Vagina (tissue), 2 donors: ENCODE data around the gene SLC27A2. TPM values are rescaled to one million over a fixed set of nuclear protein-coding genes. Genes with fewer than 3 reads are reported as not detected.

ENCODE experiments used
- DNase-seq, 2 donors: peaks; one replicate each; pipeline ENCODE4 v3.0.0-alpha.2; 2017; ENCODE audit errors: extremely low spot score in 2 of 2
- H3K27ac ChIP-seq: fragments of 200-600 bp; sonication (generic); one replicate; pipeline ENCODE4 v1.5.1; 2019
- H3K27me3 ChIP-seq: fragments of 200-600 bp; sonication (generic); one replicate; pipeline ENCODE4 v1.5.1; 2019
- H3K36me3 ChIP-seq, 2 donors: fragments of 200-600 bp; sonication (generic); one replicate each; pipeline ENCODE4 v1.5.1; 2017 to 2019
- H3K4me1 ChIP-seq: fragments of 200-600 bp; sonication (generic); one replicate; pipeline ENCODE4 v1.5.1; 2019
- H3K4me3 ChIP-seq, 2 donors: fragments of 200-600 bp; sonication (generic); 1 replicate in 1 of 2; 2 replicates in 1 of 2; pipeline ENCODE4 v1.5.1; 2016 to 2019
- H3K9me3 ChIP-seq: fragments of 200-600 bp; sonication (generic); one replicate; pipeline ENCODE4 v1.5.1; 2019
- CTCF ChIP-seq, 3 experiments: fragments of 450-650 bp in 2 of 3; fragments of 200-600 bp in 1 of 3; sonication (generic) in 1 of 3; IDR thresholded peaks; one replicate each; pipeline ENCODE4 v1.5.1; 2017 to 2019; ENCODE audit warnings: antibody characterized with exemption in 3 of 3, mild to moderate bottlenecking in 2 of 3, moderate library complexity in 2 of 3
- POLR2A ChIP-seq, 2 donors: fragments of 450-650 bp; IDR thresholded peaks; one replicate each; pipeline ENCODE4 v1.6.1; 2017; ENCODE audit warnings: antibody characterized with exemption in 2 of 2, mild to moderate bottlenecking in 2 of 2, moderate library complexity in 2 of 2
- POLR2AphosphoS5 ChIP-seq, 2 donors: sonication (generic); formaldehyde crosslinking; IDR thresholded peaks; one replicate each; pipeline ENCODE4 v1.9.0; 2017; ENCODE audit warnings: antibody characterized with exemption in 2 of 2, mild to moderate bottlenecking in 2 of 2, low read depth in 1 of 2; ENCODE audit not compliant: insufficient read depth in 1 of 2
- intact Hi-C: fragments of 100-400 bp; cut with DNase I; formaldehyde crosslinking; loops from one replicate; pipeline ENCODE4 v1.15.1; 2023
- total RNA-seq: library from RNA; depleted of rRNA; stranded (reverse); fragments of >200 nt; gene quantifications from one replicate; pipeline ENCODE4 v1.2.3, GENCODE V29; 2016

SLC27A2 gene
- total RNA-seq, 1 donor from 2014 or later: 3.2 TPM

- Histone ChIP-seq H3K36me3 (no peaks in the 10 kb centered on the region), H3K27me3 (no peaks in the 10 kb centered on the region), H3K4me3 (no peak overlapping the region), H3K27ac (no peak overlapping the region), H3K4me1 (no peaks in the 10 kb centered on the region), H3K9me3 (no peaks in the 10 kb centered on the region)
- TF ChIP-seq POLR2AphosphoS5 (IDR thresholded peaks at IDR 0.05; ENCODE audit: insufficient read depth in 1 of 2, low read depth in 1 of 2) (no peak), POLR2A (IDR thresholded peaks at IDR 0.05) (no peak), CTCF (IDR thresholded peaks at IDR 0.05) (no peak)
- intact Hi-C loops: no loop called here
- no peak for DNase-seq
These were observed 43.6 kb upstream of the SLC27A2 start for GRCh38 chr15:50138391-50138790.

DNA sequence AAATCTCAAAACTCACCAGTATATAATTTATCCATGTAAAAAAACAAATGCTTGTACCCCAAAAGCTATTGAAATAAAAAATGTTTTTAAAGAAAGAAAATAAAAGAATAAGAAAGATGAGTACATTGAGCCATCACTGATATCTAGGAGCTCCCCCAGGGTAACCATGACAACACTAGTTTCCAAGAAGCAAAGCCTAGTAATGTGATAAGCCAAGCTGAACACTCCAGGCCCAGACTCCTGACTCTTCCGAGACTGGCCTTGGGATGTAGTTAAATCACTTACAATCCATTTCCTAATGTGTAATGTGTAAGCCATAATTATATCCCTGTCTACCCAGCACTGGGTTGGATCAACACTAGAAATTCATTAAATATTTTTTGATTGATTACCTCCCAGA is 41.9 kb upstream of the SLC27A2 start:
- TF ChIP-seq POLR2AphosphoS5 (IDR thresholded peaks at IDR 0.05; ENCODE audit: insufficient read depth in 1 of 2, low read depth in 1 of 2): no peak
- TF ChIP-seq CTCF (IDR thresholded peaks at IDR 0.05): no peak
- no peak for TF ChIP-seq POLR2A (IDR thresholded peaks at IDR 0.05)
- DNase-seq: no peak
- Histone ChIP-seq H3K4me3 (no peak overlapping the region), H3K27ac (no peak overlapping the region), H3K36me3 (no peaks in the 10 kb centered on the region), H3K27me3 (no peaks in the 10 kb centered on the region), H3K4me1 (no peaks in the 10 kb centered on the region), H3K9me3 (no peaks in the 10 kb centered on the region)
- intact Hi-C loops: loop anchor here (10.0 kb wide), 1 partner anchor 905 kb away; no protein-coding TSS in a partner anchor

- TF ChIP-seq POLR2A (IDR thresholded peaks at IDR 0.05) (no peak), POLR2AphosphoS5 (IDR thresholded peaks at IDR 0.05; ENCODE audit: insufficient read depth in 1 of 2, low read depth in 1 of 2) (no peak)
- Histone ChIP-seq H3K36me3 (no peaks in the 10 kb centered on the region), H3K27ac (no peak overlapping the region), H3K4me1 (no peaks in the 10 kb centered on the region), H3K4me3 (no peak overlapping the region), H3K9me3 (no peaks in the 10 kb centered on the region), H3K27me3 (no peaks in the 10 kb centered on the region)
- intact Hi-C loops: loop anchor here (10.0 kb wide), 1 partner anchor 906 kb away; no protein-coding TSS in a partner anchor
- no peak for DNase-seq
These were observed 41.0 kb upstream of the SLC27A2 start for GRCh38 chr15:50140983-50141382.

DNA sequence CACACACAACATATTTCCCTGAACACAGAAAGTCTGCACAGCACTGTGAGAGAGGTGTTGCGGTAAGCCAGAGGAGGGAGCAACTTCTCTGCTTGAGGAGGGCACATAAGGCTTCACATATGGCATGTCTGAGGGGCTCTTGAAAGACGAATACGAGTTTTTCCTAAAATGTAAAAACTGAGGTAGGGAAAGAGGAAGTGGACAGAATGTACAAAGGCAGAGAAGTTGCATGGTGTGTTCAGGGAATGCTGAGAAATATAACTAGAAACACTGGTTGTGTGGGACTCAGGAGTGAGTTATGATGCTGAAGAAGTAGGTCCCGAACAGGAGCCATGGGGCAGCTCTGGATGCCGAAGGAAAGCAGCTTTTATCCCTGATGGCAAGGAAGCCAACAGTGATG is 40.1 kb upstream of the SLC27A2 start:
- intact Hi-C loops: loop anchor here (10.0 kb wide), 1 partner anchor 907 kb away; no protein-coding TSS in a partner anchor
- H3K4me1 ChIP-seq: no peaks in the 10 kb centered on the region
- H3K27me3 ChIP-seq: no peaks in the 10 kb centered on the region
- DNase-seq: no peak
- H3K4me3 ChIP-seq: no peak overlapping the region
- no peaks in the 10 kb centered on the region for H3K9me3 ChIP-seq
- no peak overlapping the region for H3K27ac ChIP-seq
- TF ChIP-seq POLR2AphosphoS5 (IDR thresholded peaks at IDR 0.05; ENCODE audit: insufficient read depth in 1 of 2, low read depth in 1 of 2): no peak
- TF ChIP-seq POLR2A (IDR thresholded peaks at IDR 0.05): no peak
- TF ChIP-seq CTCF (IDR thresholded peaks at IDR 0.05): no peak
- H3K36me3 ChIP-seq: no peaks in the 10 kb centered on the region

GRCh38 chr15:50143255-50143860 is 38.6 kb upstream of the SLC27A2 start:
- H3K9me3 ChIP-seq: no peaks in the 10 kb centered on the region
- no peak overlapping the region for H3K27ac ChIP-seq
- H3K36me3 ChIP-seq: no peaks in the 10 kb centered on the region
- DNase-seq: no peak
- no peak overlapping the region for H3K4me3 ChIP-seq
- H3K4me1 ChIP-seq: no peaks in the 10 kb centered on the region
- no peaks in the 10 kb centered on the region for H3K27me3 ChIP-seq
- TF ChIP-seq CTCF (IDR thresholded peaks at IDR 0.05) (no peak), POLR2A (IDR thresholded peaks at IDR 0.05) (no peak), POLR2AphosphoS5 (IDR thresholded peaks at IDR 0.05; ENCODE audit: insufficient read depth in 1 of 2, low read depth in 1 of 2) (no peak)
- intact Hi-C loops: loop anchor here (10.0 kb wide), 1 partner anchor 909 kb away; no protein-coding TSS in a partner anchor
